Right atrium auricular region (tissue), 2 donors: ENCODE measurements around the gene NAALADL2. TPM values are rescaled to one million over a fixed set of nuclear protein-coding genes. Genes with fewer than 3 reads are reported as not detected.

Source experiments
- DNase-seq: peaks from one replicate; pipeline ENCODE4 v3.0.0-alpha.2; 2019; ENCODE audit warnings: low spot score
- H3K27ac ChIP-seq, 2 donors: fragments of 200-600 bp; sonication (generic); 1 replicate in 1 of 2; 2 replicates in 1 of 2; pipeline ENCODE4 v1.5.1; 2016 to 2019
- H3K27me3 ChIP-seq, 2 donors: fragments of 200-600 bp; sonication (generic); one replicate each; pipeline versions ENCODE4 v1.5.1 to v1.6.0; 2017 to 2019
- H3K36me3 ChIP-seq: fragments of 200-600 bp; sonication (generic); one replicate; pipeline ENCODE4 v1.5.1; 2016
- H3K4me1 ChIP-seq, 2 donors: fragments of 200-600 bp; sonication (generic); one replicate each; pipeline versions ENCODE4 v1.5.1 to v1.6.0; 2017 to 2019
- H3K4me3 ChIP-seq, 2 donors: fragments of 200-600 bp; sonication (generic); 1 replicate in 1 of 2; 2 replicates in 1 of 2; pipeline ENCODE4 v1.5.1; 2017 to 2019; ENCODE audit warnings: mild to moderate bottlenecking in 1 of 2, moderate library complexity in 1 of 2
- H3K9me3 ChIP-seq, 2 donors: fragments of 200-600 bp; sonication (generic); one replicate each; pipeline ENCODE4 v1.5.1; 2019
- total RNA-seq, 2 donors: library from RNA; depleted of rRNA; stranded (reverse); fragments of >200 nt; gene quantifications; one replicate each; pipeline ENCODE4 v1.1.0, GENCODE V29; 2016
- TF ChIP-seq, protein P1 (sequence below), 2 donors: fragments of 200-600 bp; sonication (generic); IDR thresholded peaks; one replicate each; pipeline ENCODE4 v1.5.1; 2019; ENCODE audit warnings: antibody characterized with exemption in 2 of 2

NAALADL2 gene
- total RNA-seq, 2 donors from 2014 or later, result 2.5 to 3.2 TPM

GRCh38 chr3:175002732-175003143 lies 143.6 kb downstream of the NAALADL2 start:
- Histone ChIP-seq H3K4me1 (no peaks in the 10 kb centered on the region), H3K9me3 (no peaks in the 10 kb centered on the region), H3K4me3 (no peak overlapping the region), H3K27ac (no peak overlapping the region), H3K36me3 (no peaks in the 10 kb centered on the region), H3K27me3 (no peaks in the 10 kb centered on the region)
- no peak for DNase-seq
- TF ChIP-seq, protein P1, sequence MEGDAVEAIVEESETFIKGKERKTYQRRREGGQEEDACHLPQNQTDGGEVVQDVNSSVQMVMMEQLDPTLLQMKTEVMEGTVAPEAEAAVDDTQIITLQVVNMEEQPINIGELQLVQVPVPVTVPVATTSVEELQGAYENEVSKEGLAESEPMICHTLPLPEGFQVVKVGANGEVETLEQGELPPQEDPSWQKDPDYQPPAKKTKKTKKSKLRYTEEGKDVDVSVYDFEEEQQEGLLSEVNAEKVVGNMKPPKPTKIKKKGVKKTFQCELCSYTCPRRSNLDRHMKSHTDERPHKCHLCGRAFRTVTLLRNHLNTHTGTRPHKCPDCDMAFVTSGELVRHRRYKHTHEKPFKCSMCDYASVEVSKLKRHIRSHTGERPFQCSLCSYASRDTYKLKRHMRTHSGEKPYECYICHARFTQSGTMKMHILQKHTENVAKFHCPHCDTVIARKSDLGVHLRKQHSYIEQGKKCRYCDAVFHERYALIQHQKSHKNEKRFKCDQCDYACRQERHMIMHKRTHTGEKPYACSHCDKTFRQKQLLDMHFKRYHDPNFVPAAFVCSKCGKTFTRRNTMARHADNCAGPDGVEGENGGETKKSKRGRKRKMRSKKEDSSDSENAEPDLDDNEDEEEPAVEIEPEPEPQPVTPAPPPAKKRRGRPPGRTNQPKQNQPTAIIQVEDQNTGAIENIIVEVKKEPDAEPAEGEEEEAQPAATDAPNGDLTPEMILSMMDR (IDR thresholded peaks at IDR 0.05), result no peak

GRCh38 chr3:175003590-175003989 lies 144.5 kb downstream of the NAALADL2 start:
- no peaks in the 10 kb centered on the region for H3K36me3 ChIP-seq
- H3K27ac ChIP-seq, result no peak overlapping the region
- no peaks in the 10 kb centered on the region for H3K9me3 ChIP-seq
- H3K4me3 ChIP-seq, result no peak overlapping the region
- DNase-seq, result no peak
- H3K27me3 ChIP-seq, result no peaks in the 10 kb centered on the region
- H3K4me1 ChIP-seq, result no peaks in the 10 kb centered on the region
- TF ChIP-seq, protein P1 (IDR thresholded peaks at IDR 0.05), result no peak

- TF ChIP-seq, protein P1 (IDR thresholded peaks at IDR 0.05), result no peak
- no peak for DNase-seq
- no peaks in the 10 kb centered on the region for H3K4me1 ChIP-seq
- no peaks in the 10 kb centered on the region for H3K27me3 ChIP-seq
- H3K36me3 ChIP-seq, result no peaks in the 10 kb centered on the region
- H3K4me3 ChIP-seq, result no peak overlapping the region
- no peaks in the 10 kb centered on the region for H3K9me3 ChIP-seq
- H3K27ac ChIP-seq, result no peak overlapping the region
Observed at GRCh38 chr3:175005193-175005592, 146.1 kb downstream of the NAALADL2 start.

GRCh38 chr3:175005881-175006280 lies 146.7 kb downstream of the NAALADL2 start:
- Histone ChIP-seq H3K27ac (no peak overlapping the region), H3K4me1 (no peaks in the 10 kb centered on the region), H3K9me3 (no peaks in the 10 kb centered on the region), H3K27me3 (no peaks in the 10 kb centered on the region), H3K36me3 (no peaks in the 10 kb centered on the region), H3K4me3 (no peak overlapping the region)
- TF ChIP-seq, protein P1 (IDR thresholded peaks at IDR 0.05), result no peak
- DNase-seq, result no peak

DNA sequence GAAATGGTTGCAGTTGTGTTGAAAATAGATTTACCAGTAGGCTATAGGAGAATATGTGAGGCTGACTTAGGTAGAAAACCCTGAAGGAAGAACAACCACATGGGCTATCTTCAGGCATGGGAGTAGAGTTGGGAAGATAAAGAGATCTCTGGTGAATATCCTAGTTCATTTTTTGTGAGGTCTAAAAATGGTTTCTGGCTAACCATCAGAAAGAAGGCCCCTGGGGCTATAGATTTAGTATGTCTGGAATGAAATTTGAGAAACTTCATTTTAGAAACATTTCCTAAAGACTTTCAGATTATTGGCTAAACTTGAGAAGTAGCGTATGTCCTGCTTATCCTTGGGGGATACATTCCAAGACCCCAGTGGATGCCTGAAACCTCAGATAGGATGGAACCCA lies 148.2 kb downstream of the NAALADL2 start:
- H3K36me3 ChIP-seq, result no peaks in the 10 kb centered on the region
- no peaks in the 10 kb centered on the region for H3K9me3 ChIP-seq
- TF ChIP-seq, protein P1 (IDR thresholded peaks at IDR 0.05), result no peak
- H3K4me1 ChIP-seq, result no peaks in the 10 kb centered on the region
- no peaks in the 10 kb centered on the region for H3K27me3 ChIP-seq
- no peak for DNase-seq
- no peak overlapping the region for H3K4me3 ChIP-seq
- H3K27ac ChIP-seq, result no peak overlapping the region

GRCh38 chr3:175009295-175009694 lies 150.2 kb downstream of the NAALADL2 start:
- no peak overlapping the region for H3K27ac ChIP-seq
- TF ChIP-seq, protein P1 (IDR thresholded peaks at IDR 0.05), result no peak
- no peaks in the 10 kb centered on the region for H3K27me3 ChIP-seq
- DNase-seq, result no peak
- no peaks in the 10 kb centered on the region for H3K36me3 ChIP-seq
- H3K9me3 ChIP-seq, result no peaks in the 10 kb centered on the region
- no peaks in the 10 kb centered on the region for H3K4me1 ChIP-seq
- H3K4me3 ChIP-seq, result no peak overlapping the region
